Activated CD8-positive, alpha-beta memory T cell treated with anti-CD3 and anti-CD28 coated beads, Interleukin-2, amount 10 ng/mL, durations not matched to agents 7 days and 5 days (primary cell): ENCODE measurements around the gene HYCC2. TPM values are rescaled to one million over a fixed set of nuclear protein-coding genes. Genes with fewer than 3 reads are reported as not detected.
"Not testable (repeated sequence)": the region's sequence is repeated elsewhere in the genome, so short reads cannot be mapped to it uniquely, and the experiment has no call there.

Experiments used
- ATAC-seq: fragments of 150-1000 bp; cut with Tn5 transposase; one replicate; pipeline ENCODE4 v1.10.0; 2021; ENCODE audit warnings: moderate library complexity
- CTCF ChIA-PET: fragments of 350-600 bp; sonication (Branson Sonifier 250); formaldehyde crosslinking; loops from one replicate; lab custom pipeline; 2021; ENCODE audit warnings: antibody characterized with exemption; lab: Charles Lee
- DNase-seq: peaks from one replicate; pipeline ENCODE4 v3.0.0-alpha.2; 2020
- H3K27ac Mint-ChIP-seq: one replicate; pipeline ENCODE4 v1.8.0; 2021; ENCODE audit warnings: mild to moderate bottlenecking, mixed read lengths
- H3K27me3 Mint-ChIP-seq: one replicate; pipeline ENCODE4 v1.8.0; 2021; ENCODE audit warnings: mixed read lengths
- H3K36me3 Mint-ChIP-seq: one replicate; pipeline ENCODE4 v1.8.0; 2021; ENCODE audit warnings: mild to moderate bottlenecking, mixed read lengths
- H3K4me1 Mint-ChIP-seq: one replicate; pipeline ENCODE4 v1.8.0; 2021; ENCODE audit warnings: mixed read lengths
- H3K4me3 Mint-ChIP-seq: one replicate; pipeline ENCODE4 v1.8.0; 2021; ENCODE audit warnings: mild to moderate bottlenecking, moderate library complexity, mixed read lengths
- H3K9me3 Mint-ChIP-seq: one replicate; pipeline ENCODE4 v1.8.0; 2022; ENCODE audit warnings: low read depth, mixed read lengths
- total RNA-seq, 2 experiments: library from RNA; stranded (reverse); gene quantifications; one replicate each; pipeline ENCODE4 v1.2.3, GENCODE V29; 2021

Gene HYCC2
- total RNA-seq, 2 experiments from 2014 or later, result 33.4 to 37.2 TPM

DNA sequence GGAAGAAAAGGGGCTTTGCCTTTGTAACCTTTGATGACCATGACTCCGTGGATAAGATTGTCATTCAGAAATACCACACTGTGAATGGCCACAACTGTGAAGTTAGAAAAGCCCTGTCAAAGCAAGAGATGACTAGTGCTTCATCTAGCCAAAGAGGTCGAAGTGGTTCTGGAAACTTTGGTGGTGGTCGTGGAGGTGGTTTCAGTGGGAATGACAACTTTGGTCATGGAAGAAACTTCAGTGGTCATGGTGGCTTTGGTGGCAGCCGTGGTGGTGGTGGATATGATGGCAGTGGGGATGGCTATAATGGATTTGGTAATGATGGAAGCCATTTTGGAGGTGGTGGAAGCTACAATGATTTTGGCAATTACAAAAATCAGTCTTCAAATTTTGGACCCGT is 8.0 kb downstream of the HYCC2 start:
- Mint-ChIP-seq H3K4me1 (peaks cover 46% of the 10 kb centered on the region), H3K4me3 (peak overlapping the region; percentile 21), H3K27ac (peak overlapping the region; percentile 87), H3K36me3 (peaks cover 25% of the 10 kb centered on the region)
- CTCF ChIA-PET, result interaction anchor here (1.4 kb wide), 1 partner anchor 100 kb away, joined by 4 read pairs; the partner anchor contains the start of gene ORC2
- not testable (repeated sequence) for H3K27me3 Mint-ChIP-seq, H3K9me3 Mint-ChIP-seq, ATAC-seq
- peak; percentile 51 for DNase-seq

DNA sequence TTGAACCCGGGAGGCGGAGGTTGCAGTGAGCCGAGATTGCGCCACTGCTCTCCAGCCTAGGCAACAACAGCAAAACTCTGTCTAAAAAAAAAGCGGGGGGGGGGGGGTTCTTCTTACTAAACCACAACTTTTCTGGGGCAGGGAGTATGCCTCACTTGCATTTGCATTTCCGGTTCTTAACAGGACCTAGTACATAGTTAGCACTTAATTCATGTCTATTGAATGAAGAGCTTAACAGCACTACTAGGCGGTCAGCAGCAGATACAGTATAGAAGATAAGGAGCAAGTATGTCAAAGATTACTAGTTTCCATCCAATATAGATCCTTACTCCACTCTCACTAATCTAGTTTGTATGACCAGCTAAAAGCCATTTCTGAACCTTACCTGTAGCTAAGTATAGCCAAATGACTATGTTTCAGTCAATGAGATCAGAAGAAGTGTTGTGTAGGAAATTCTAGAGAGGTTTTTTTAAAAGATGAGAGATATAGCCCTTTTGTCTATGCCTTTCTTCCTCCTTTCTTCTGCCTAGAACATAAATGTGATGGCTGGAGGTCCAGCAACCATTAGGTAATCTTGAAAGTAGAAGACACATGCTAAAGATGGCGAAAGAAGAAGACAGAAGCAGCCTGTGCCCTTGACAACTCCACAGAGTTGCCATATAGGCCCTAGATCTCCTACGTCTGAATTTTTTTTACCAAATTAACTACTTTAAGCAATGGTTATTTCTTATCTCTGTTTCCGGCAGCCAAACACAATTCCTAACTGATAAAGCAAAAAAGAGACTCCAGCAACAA is 11.3 kb downstream of the HYCC2 start:
- no peaks in the 10 kb centered on the region for H3K27me3 Mint-ChIP-seq
- peaks cover 25% of the 10 kb centered on the region for H3K36me3 Mint-ChIP-seq
- H3K4me1 Mint-ChIP-seq, result peaks cover 22% of the 10 kb centered on the region
- H3K9me3 Mint-ChIP-seq, result no peaks in the 10 kb centered on the region
- CTCF ChIA-PET, result no interaction called here
- H3K4me3 Mint-ChIP-seq, result no peak overlapping the region
- ATAC-seq (no peak), DNase-seq (no peak)
- H3K27ac Mint-ChIP-seq, result no peak overlapping the region

DNA sequence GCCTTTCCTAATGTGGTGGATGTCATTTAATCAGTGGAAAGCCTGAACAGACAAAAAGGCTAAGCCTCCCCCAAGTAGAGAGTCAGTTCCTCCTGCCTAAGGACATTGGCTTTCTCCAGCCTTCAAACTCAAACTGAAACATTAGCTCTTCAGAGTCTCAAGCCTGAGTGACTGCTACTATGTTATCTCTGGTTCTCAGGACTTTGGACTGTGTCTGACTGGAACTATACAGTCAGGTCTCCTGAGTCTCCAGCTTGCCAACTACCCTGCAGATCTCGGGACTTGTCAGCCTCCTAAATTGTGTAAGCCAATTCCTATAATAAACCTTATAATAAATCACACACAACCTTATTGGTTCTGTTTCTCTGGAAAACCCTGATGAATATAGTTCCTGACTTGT is 12.6 kb downstream of the HYCC2 start:
- Mint-ChIP-seq H3K27me3 (no peaks in the 10 kb centered on the region), H3K4me1 (peaks cover 18% of the 10 kb centered on the region), H3K9me3 (no peaks in the 10 kb centered on the region), H3K36me3 (peaks cover 27% of the 10 kb centered on the region), H3K27ac (no peak overlapping the region), H3K4me3 (no peak overlapping the region)
- CTCF ChIA-PET, result interaction anchor here (1.4 kb wide), 1 partner anchor 10 kb away, joined by 9 read pairs; no protein-coding TSS in a partner anchor
- ATAC-seq, result no peak
- DNase-seq, result no peak

DNA sequence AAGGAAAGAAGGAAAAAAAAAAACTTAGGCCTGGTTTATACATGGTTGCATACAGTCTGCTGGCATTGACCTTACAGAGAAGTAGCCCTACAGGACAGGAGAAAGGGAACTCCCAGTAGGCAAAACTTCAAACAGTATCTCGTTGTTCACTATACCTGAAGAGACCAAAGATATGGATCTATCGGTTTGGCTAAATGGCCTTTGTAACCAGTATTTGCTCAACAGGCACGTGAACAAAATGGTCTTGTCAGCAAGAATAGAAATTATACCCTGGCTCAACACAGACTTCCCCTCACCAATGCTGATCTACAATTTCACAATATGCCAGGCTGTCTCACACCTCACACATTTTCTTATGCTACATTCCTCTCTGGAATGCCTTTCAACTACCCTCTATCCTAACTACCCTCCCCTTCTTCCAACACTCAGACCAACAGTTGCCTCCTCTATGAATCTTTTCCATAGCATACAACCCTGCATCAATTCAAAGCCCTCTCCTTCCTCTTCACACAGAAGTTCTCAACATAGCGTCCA is 13.7 kb downstream of the HYCC2 start:
- peaks cover 8% of the 10 kb centered on the region for H3K4me1 Mint-ChIP-seq
- no peak for ATAC-seq
- CTCF ChIA-PET, result interaction anchor here (2.0 to 2.5 kb wide), 2 partner anchors 11 to 152 kb away, joined by 6 to 9 read pairs; no protein-coding TSS in a partner anchor
- no peak overlapping the region for H3K27ac Mint-ChIP-seq
- DNase-seq, result no peak
- no peaks in the 10 kb centered on the region for H3K27me3 Mint-ChIP-seq
- no peaks in the 10 kb centered on the region for H3K9me3 Mint-ChIP-seq
- H3K36me3 Mint-ChIP-seq, result peaks cover 23% of the 10 kb centered on the region
- H3K4me3 Mint-ChIP-seq, result no peak overlapping the region

DNA sequence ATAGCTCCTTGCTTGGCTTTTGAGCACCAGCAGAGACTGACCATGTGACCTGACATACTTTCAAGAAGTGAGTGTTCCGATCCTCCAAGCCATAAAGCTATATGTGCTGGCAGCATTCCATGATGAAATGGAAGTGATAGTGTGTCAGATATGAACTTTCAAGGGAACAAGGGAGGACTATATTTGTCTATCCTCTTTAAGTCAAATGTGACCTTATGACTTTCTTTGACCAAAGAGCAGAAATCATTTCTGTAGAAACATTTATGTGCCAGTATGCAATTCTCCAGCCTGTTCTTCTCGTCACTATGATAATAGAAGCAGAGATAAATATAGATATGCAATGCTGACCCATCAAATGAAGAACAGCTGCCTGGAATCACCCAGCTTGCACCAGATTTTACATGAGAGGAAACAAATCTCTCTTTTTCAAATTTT is 14.4 kb downstream of the HYCC2 start:
- Mint-ChIP-seq H3K36me3 (peaks cover 26% of the 10 kb centered on the region), H3K27ac (no peak overlapping the region), H3K27me3 (no peaks in the 10 kb centered on the region), H3K4me3 (no peak overlapping the region), H3K9me3 (no peaks in the 10 kb centered on the region), H3K4me1 (peaks cover 13% of the 10 kb centered on the region)
- DNase-seq (no peak), ATAC-seq (no peak)
- CTCF ChIA-PET, result interaction anchor here (2.0 to 2.5 kb wide), 2 partner anchors 12 to 152 kb away, joined by 6 to 9 read pairs; no protein-coding TSS in a partner anchor

DNA sequence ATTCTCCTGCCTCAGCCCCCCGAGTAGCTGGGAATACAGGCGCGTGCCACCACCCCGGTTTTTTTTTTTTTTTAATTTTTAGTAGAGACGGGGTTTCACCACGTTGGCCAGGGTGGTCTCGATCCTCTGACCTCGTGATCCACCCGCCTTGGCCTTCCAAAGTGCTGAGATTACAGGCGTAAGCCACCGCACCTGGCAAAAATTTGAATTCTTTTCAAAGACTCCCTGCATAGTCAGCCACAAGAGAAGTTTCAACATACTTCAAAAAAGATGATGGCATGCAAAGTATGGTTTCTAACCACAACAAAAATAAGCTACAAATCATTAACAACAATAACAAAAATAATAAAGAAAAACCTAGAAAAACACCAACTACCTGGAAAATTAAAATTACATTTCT is 22.0 kb downstream of the HYCC2 start:
- no peak for DNase-seq
- CTCF ChIA-PET, result interaction anchor here (0.7 to 0.9 kb wide), 2 partner anchors 8 to 52 kb away, joined by 3 read pairs; no protein-coding TSS in a partner anchor
- ATAC-seq, result no peak
- H3K36me3 Mint-ChIP-seq, result peaks cover 48% of the 10 kb centered on the region
- H3K27ac Mint-ChIP-seq, result no peak overlapping the region
- no peak overlapping the region for H3K4me3 Mint-ChIP-seq
- peaks cover 6% of the 10 kb centered on the region for H3K4me1 Mint-ChIP-seq
- H3K27me3 Mint-ChIP-seq, result no peaks in the 10 kb centered on the region
- H3K9me3 Mint-ChIP-seq, result peaks cover 2% of the 10 kb centered on the region

DNA sequence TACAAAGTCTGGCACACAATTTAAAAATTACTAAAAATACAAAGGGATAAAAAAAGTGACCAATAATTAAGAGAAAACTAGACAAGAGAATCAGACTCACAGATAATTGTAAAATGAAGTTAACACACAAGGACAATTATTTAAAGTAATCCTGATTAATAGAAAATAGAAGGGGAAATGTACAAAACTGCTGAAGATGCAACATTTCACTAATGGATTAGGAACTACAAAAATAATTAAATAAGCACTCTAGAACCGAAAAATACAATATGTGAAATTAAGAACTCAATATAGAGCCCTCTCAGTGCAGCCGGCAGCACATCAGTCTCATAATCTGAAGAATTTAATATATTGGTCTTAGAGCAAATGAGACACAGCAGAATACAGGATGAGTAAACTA is 24.6 kb downstream of the HYCC2 start:
- ATAC-seq, result no peak
- Mint-ChIP-seq H3K36me3 (peaks cover 53% of the 10 kb centered on the region), H3K27me3 (no peaks in the 10 kb centered on the region), H3K27ac (no peak overlapping the region), H3K4me1 (no peaks in the 10 kb centered on the region), H3K4me3 (no peak overlapping the region), H3K9me3 (peaks cover 2% of the 10 kb centered on the region)
- DNase-seq, result no peak
- CTCF ChIA-PET, result no interaction called here

DNA sequence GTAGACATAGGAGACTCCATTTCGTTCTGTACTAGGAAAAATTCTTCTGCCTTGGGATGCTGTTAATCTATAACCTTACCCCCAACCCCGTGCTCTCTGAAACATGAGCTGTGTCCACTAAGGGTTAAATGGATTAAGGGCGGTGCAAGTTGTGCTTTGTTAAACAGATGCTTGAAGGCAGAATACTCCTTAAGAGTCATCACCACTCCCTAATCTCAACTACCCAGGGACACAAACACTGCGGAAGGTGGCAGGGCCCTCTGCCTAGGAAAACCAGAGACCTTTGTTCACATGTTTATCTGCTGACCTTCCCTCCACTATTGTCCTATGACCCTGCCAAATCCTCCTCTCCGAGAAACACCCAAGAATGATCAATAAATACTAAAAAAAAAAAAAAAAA is 28.4 kb downstream of the HYCC2 start:
- H3K4me1 Mint-ChIP-seq, CTCF ChIA-PET, DNase-seq, H3K4me3 Mint-ChIP-seq, H3K9me3 Mint-ChIP-seq, ATAC-seq, H3K27me3 Mint-ChIP-seq, H3K27ac Mint-ChIP-seq: not testable (repeated sequence)
- H3K36me3 Mint-ChIP-seq, result peaks cover 58% of the 10 kb centered on the region

DNA sequence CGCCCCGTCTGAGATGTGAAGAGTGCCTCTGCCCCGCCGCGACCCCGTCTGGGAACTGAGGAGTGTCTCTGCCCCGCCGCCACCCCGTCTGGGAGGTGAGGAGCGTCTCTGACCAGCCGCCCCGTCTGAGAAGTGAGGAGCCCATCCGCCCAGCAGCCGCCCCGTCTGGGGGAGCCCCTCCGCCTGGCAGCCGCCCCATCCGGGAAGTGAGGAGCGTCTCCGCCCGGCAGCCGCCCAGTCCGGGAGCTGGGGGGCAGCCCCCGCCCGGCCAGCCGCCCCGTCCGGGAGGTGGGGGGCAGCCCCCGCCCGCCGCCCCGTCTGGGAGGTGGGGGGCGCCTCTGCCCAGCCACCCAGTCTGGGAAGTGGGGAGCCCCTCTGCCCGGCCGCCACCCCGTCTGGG is 29.0 kb downstream of the HYCC2 start:
- H3K4me1 Mint-ChIP-seq, H3K27ac Mint-ChIP-seq, H3K9me3 Mint-ChIP-seq, DNase-seq, CTCF ChIA-PET, H3K27me3 Mint-ChIP-seq, ATAC-seq, H3K4me3 Mint-ChIP-seq: not testable (repeated sequence)
- H3K36me3 Mint-ChIP-seq, result peaks cover 55% of the 10 kb centered on the region

DNA sequence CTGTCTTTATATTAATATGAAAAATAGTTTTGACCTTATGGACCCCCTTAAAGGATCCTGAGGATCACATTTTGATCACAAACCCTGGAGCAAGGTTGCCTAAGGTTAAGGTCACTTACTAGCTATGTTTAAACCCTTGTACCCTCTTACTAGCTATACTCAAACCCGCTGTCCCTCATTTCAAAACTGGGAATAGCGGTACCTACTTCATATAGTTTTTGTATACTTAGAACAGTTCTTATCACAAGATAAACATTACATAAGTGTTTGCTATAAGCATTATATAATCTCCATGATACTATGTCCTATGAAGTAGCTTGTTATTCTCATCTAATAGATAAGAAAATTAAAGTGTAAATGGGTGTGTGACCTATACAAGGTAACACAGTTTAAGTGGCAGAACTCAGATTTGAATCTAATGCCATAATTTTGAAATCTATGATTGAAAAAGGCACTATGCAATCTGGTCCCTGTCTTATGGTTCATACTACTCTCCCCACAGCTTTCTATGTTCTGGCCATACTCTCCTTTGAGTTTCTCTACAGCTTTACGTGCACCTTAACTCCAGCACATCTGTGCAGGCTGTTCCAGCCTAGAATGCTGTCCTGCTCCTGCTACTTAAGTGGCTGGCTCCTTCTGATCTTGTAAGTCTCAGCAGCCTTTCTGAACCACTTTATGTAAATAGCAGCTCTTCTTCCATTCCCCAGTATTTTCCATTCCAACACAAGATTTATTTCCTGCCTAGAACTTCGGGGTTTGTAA is 30.4 kb downstream of the HYCC2 start:
- DNase-seq (no peak), ATAC-seq (no peak)
- no peak overlapping the region for H3K27ac Mint-ChIP-seq
- CTCF ChIA-PET, result interaction anchor here (0.7 to 1.2 kb wide), 3 partner anchors 9 to 140 kb away, joined by 3 to 4 read pairs (median 3); no protein-coding TSS in a partner anchor
- peaks cover 49% of the 10 kb centered on the region for H3K36me3 Mint-ChIP-seq
- no peaks in the 10 kb centered on the region for H3K27me3 Mint-ChIP-seq
- H3K4me3 Mint-ChIP-seq, result no peak overlapping the region
- H3K9me3 Mint-ChIP-seq, result no peaks in the 10 kb centered on the region
- no peaks in the 10 kb centered on the region for H3K4me1 Mint-ChIP-seq

DNA sequence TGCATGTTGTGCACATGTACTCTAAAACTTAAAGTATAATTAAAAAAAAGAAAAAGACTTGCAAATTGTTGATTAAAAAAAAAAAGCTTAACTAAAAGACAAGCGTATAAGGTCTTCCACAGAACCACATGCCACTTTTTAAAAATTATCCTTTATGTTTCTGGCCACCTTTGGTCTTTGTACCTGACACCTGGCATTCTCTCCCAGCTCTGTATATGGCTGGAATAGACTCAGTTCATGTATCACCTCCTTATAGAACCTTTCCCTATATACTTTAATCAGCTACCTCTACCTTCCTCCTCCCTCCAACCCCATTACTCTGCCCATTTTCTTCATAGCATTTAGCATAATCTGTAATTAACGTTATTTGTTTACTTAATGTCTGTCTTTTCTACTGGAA is 32.6 kb downstream of the HYCC2 start:
- no peak overlapping the region for H3K4me3 Mint-ChIP-seq
- CTCF ChIA-PET, result no interaction called here

DNA sequence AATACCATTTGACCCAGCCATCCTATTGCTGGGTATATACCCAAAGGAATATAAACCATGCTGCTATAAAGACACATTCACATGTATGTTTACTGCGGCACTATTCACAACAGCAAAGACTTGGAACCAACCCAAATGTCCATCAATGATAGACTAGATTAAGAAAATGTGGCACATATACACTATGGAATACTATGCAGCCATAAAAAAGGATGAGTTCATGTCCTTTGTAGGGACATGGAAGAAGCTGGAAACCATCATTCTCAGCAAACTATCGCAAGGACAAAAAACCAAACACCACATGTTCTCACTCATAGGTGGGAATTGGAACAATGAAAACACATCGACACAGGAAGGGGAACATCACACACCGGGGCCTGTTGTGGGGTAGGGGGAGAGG is 33.1 kb downstream of the HYCC2 start:
- H3K36me3 Mint-ChIP-seq, result peaks cover 43% of the 10 kb centered on the region
- H3K27me3 Mint-ChIP-seq, CTCF ChIA-PET: not testable (repeated sequence)

More for the DNA sequence above, 32.6 kb downstream of the HYCC2 start:
- H3K27ac Mint-ChIP-seq, result no peak overlapping the region
- ATAC-seq (no peak), DNase-seq (no peak)
- no peaks in the 10 kb centered on the region for H3K9me3 Mint-ChIP-seq
- no peaks in the 10 kb centered on the region for H3K27me3 Mint-ChIP-seq
- H3K4me1 Mint-ChIP-seq, result no peaks in the 10 kb centered on the region
- peaks cover 44% of the 10 kb centered on the region for H3K36me3 Mint-ChIP-seq

DNA sequence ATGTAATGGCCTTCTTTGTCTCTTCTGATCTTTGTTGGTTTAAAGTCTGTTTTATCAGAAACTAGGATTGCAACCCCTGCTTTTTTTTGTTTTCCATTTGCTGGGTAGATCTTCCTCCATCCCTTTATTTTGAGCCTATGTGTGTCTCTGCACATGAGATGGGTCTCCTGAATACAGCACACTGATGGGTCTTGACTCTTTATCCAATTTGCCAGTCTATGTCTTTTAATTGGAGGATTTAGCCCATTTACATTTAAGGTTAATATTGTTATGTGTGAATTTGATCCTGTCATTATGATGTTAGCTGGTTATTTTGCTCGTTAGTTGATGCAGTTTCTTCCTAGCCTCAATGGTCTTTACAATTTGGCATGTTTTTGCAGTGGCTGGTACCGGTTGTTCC is 37.1 kb downstream of the HYCC2 start:
- H3K27ac Mint-ChIP-seq, H3K9me3 Mint-ChIP-seq, CTCF ChIA-PET, ATAC-seq, DNase-seq, H3K27me3 Mint-ChIP-seq, H3K4me3 Mint-ChIP-seq, H3K4me1 Mint-ChIP-seq: not testable (repeated sequence)
- peaks cover 35% of the 10 kb centered on the region for H3K36me3 Mint-ChIP-seq

More for the DNA sequence above, 33.1 kb downstream of the HYCC2 start:
- not testable (repeated sequence) for H3K27ac Mint-ChIP-seq, H3K4me1 Mint-ChIP-seq, ATAC-seq, H3K9me3 Mint-ChIP-seq, DNase-seq, H3K4me3 Mint-ChIP-seq
